Tibial artery (tissue), 4 donors: ENCODE measurements around the gene TUB.

Experiments
- DNase-seq, 2 donors: peaks; one replicate each; pipeline ENCODE4 v3.0.0-alpha.2; 2019
- H3K27ac ChIP-seq, 2 donors: fragments of 200-600 bp; sonication (generic) in 1 of 2; 1 replicate in 1 of 2; 2 replicates in 1 of 2; pipeline ENCODE4 v1.5.1; 2018 to 2019; ENCODE audit warnings: mild to moderate bottlenecking in 1 of 2
- H3K27me3 ChIP-seq, 2 donors: fragments of 200-600 bp; sonication (generic) in 1 of 2; one replicate each; pipeline versions ENCODE4 v1.5.1 to v1.6.0; 2016 to 2019
- H3K36me3 ChIP-seq, 3 donors: fragments of 200-600 bp; sonication (generic) in 2 of 3; one replicate each; pipeline ENCODE4 v1.5.1; 2016 to 2019; ENCODE audit warnings: mild to moderate bottlenecking in 2 of 3
- H3K4me1 ChIP-seq, 4 donors: fragments of 200-600 bp; sonication (generic) in 2 of 4; 1 replicate in 3 of 4; 2 replicates in 1 of 4; pipeline ENCODE4 v1.5.1; 2016 to 2019
- H3K4me3 ChIP-seq, 2 donors: fragments of 200-600 bp; sonication (generic) in 1 of 2; 1 replicate in 1 of 2; 2 replicates in 1 of 2; pipeline ENCODE4 v1.5.1; 2018 to 2019; ENCODE audit warnings: mild to moderate bottlenecking in 2 of 2
- H3K9me3 ChIP-seq, 3 donors: fragments of 200-600 bp; sonication (generic) in 1 of 3; one replicate each; pipeline ENCODE4 v1.5.1; 2016 to 2019
- intact Hi-C: fragments of 100-400 bp; cut with DNase I; formaldehyde crosslinking; loops from one replicate; pipeline ENCODE4 v1.15.0; 2023; ENCODE audit warnings: low total_unique reads
- TF ChIP-seq, protein P1 (sequence below), 2 experiments: fragments of 200-600 bp in 1 of 2; fragments of 450-650 bp in 1 of 2; IDR thresholded peaks; one replicate each; pipeline ENCODE4 v1.5.1; 2017 to 2019; ENCODE audit warnings: antibody characterized with exemption in 2 of 2, mild to moderate bottlenecking in 1 of 2, moderate library complexity in 1 of 2

Gene TUB

DNA sequence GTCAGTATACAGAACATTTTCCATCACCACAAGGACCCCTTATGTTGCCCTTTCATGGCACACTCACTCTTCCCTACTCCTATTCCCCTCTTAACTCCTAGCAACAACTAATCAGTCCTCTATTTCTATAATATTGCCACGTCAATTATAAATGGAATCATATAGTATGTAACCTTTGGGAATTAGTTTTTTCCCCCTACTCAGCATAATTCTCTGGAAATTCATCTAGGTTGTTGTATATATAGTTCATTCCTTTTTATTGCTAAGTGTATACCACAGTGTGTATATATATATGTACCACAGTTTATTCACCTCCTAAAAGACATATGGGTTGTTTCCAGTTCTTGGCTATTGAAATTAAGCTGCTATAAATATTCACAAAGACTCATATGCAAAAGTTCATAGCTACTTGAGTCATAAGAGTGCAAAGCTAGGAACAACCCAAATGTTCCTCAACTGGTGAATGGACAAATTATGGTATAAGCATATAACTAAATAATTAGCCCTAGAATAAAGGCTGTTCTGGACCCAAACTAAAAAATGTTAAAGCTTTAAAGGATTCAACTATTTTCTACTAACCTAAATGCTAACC is 41.3 kb downstream of the TUB start:
- no peak for DNase-seq
- Histone ChIP-seq H3K9me3 (no peaks in the 10 kb centered on the region), H3K27ac (no peak overlapping the region), H3K36me3 (peaks cover 0 to 3% (median 0%) of the 10 kb centered on the region in 3 donors), H3K27me3 (no peaks in the 10 kb centered on the region), H3K4me1 (no peaks in the 10 kb centered on the region), H3K4me3 (no peak overlapping the region)
- TF ChIP-seq, protein P1, sequence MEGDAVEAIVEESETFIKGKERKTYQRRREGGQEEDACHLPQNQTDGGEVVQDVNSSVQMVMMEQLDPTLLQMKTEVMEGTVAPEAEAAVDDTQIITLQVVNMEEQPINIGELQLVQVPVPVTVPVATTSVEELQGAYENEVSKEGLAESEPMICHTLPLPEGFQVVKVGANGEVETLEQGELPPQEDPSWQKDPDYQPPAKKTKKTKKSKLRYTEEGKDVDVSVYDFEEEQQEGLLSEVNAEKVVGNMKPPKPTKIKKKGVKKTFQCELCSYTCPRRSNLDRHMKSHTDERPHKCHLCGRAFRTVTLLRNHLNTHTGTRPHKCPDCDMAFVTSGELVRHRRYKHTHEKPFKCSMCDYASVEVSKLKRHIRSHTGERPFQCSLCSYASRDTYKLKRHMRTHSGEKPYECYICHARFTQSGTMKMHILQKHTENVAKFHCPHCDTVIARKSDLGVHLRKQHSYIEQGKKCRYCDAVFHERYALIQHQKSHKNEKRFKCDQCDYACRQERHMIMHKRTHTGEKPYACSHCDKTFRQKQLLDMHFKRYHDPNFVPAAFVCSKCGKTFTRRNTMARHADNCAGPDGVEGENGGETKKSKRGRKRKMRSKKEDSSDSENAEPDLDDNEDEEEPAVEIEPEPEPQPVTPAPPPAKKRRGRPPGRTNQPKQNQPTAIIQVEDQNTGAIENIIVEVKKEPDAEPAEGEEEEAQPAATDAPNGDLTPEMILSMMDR (IDR thresholded peaks at IDR 0.05) = no peak
- intact Hi-C loops = no loop called here

DNA sequence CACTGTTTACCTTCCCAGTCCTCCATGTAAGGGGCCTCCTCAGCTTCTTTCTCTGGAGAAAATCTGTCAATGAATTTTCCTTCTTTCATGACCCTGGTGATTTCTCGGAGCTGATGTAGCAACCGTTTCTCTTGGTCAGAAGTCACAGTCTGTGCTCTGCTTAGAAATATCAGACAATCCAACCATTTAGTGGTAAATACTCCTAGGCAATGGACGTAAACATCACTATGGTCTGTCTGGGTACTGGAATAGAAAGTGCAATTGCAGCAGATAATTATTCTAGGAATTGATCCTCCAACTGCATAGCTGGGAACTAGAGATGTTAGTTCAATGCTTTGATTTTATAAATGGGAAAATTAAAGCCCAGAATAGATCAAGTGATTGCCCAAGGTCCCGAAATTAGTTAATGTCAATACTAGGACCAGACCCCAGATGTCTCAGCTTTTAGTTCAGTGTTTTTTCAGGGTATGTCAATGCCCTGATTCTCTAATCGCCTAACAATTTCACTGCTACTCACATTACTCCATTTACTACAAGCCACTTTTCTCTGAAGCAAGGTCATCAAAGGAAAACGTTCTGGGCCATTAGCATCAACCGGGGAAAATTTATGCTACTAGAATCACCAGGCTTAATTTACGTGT is 45.8 kb downstream of the TUB start:
- H3K36me3 ChIP-seq = no peaks in the 10 kb centered on the region
- TF ChIP-seq, protein P1 (IDR thresholded peaks at IDR 0.05) = no peak
- H3K4me1 ChIP-seq = no peaks in the 10 kb centered on the region
- H3K27ac ChIP-seq = no peak overlapping the region
- no peak for DNase-seq
- no peaks in the 10 kb centered on the region for H3K27me3 ChIP-seq
- H3K9me3 ChIP-seq = no peaks in the 10 kb centered on the region
- intact Hi-C loops = no loop called here
- no peak overlapping the region for H3K4me3 ChIP-seq

DNA sequence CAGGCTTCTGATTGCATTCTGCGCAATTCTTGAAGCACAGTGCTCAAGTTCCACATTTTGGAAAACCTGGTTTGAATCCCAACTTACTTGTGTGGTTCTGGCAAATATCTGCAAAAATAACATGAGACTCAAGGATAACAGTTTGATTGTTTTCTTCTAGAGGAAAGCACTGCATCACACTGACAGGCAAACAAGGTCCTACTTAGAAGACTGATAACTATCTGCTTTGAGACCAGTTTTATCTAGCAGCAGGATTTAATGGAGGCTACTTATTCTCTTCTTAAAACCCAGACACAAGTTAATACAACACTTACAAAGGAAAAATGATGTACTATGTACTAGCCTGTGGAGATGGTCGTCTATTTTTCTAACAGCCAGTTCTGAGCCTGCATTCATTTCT is 46.4 kb downstream of the TUB start:
- Histone ChIP-seq H3K9me3 (no peaks in the 10 kb centered on the region), H3K27ac (no peak overlapping the region), H3K4me3 (no peak overlapping the region), H3K27me3 (no peaks in the 10 kb centered on the region), H3K36me3 (no peaks in the 10 kb centered on the region), H3K4me1 (no peaks in the 10 kb centered on the region)
- DNase-seq = no peak
- intact Hi-C loops = no loop called here
- TF ChIP-seq, protein P1 (IDR thresholded peaks at IDR 0.05) = no peak

DNA sequence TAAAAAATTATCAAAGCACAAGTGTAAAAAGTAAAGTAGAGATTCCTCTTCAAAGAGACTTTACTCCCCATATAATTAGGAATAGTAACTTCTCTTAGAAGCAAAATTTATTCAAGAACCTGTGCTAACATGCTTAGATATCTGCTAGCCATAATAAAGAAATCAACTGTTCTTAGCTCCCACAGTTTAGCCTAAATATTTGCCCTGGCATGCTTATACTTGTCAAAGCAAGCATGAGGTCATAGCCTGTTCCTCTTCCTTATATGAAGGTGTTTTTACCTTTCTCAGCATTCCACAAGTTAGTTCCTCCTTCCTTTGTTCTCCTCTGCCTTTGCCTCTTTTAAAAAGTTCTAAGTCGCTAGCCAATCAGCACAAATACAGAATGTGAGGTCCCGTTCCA is 57.5 kb downstream of the TUB start:
- intact Hi-C loops = no loop called here
- no peak overlapping the region for H3K4me3 ChIP-seq
- H3K4me1 ChIP-seq = no peaks in the 10 kb centered on the region
- TF ChIP-seq, protein P1 (IDR thresholded peaks at IDR 0.05) = no peak
- peaks cover 0 to 6% (median 0%) of the 10 kb centered on the region in 3 donors for H3K36me3 ChIP-seq
- H3K27ac ChIP-seq = no peak overlapping the region
- H3K9me3 ChIP-seq = no peaks in the 10 kb centered on the region
- no peak for DNase-seq
- H3K27me3 ChIP-seq = no peaks in the 10 kb centered on the region

DNA sequence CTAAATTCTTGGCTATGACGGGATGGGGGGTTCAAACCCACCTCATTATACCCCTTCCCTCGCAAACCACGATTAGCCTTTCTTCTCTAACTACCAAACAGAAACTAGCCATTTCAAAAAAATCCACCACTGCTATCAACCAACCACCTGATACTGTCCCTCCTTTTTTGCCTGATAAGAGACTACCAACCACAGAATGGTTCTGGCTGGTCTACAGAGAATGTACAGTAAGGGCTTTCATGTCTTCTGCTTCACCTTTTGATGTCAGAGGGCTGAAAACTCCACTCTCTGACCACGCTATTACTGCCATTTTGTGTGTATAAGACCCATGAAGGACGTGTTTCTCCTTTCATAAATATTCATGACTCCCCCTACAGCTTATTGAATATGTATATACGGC is 68.7 kb downstream of the TUB start:
- H3K4me1 ChIP-seq = no peaks in the 10 kb centered on the region
- TF ChIP-seq, protein P1 (IDR thresholded peaks at IDR 0.05) = no peak

More for the DNA sequence above, 68.7 kb downstream of the TUB start:
- H3K27ac ChIP-seq = no peak overlapping the region
- no peaks in the 10 kb centered on the region for H3K36me3 ChIP-seq
- intact Hi-C loops = no loop called here
- no peak for DNase-seq
- no peaks in the 10 kb centered on the region for H3K27me3 ChIP-seq
- no peaks in the 10 kb centered on the region for H3K9me3 ChIP-seq
- no peak overlapping the region for H3K4me3 ChIP-seq
